Ascending aorta (tissue), 2 donors: ENCODE data around the gene IKZF5. TPM values are rescaled to one million over a fixed set of nuclear protein-coding genes. Genes with fewer than 3 reads are reported as not detected.
A peak's percentile ranks its signal among the peaks of the same experiment; 100 is the strongest.

Experiments used
- DNase-seq, 2 donors: peaks; one replicate each; pipeline ENCODE4 v3.0.0-alpha.2; 2019; ENCODE audit warnings: low spot score in 2 of 2
- H3K27ac ChIP-seq, 2 donors: fragments of 200-600 bp; sonication (generic); one replicate each; pipeline ENCODE4 v1.5.1; 2016 to 2017; ENCODE audit warnings: mild to moderate bottlenecking in 1 of 2
- H3K27me3 ChIP-seq: fragments of 200-600 bp; sonication (generic); one replicate; pipeline ENCODE4 v1.5.1; 2017
- H3K36me3 ChIP-seq, 2 donors: fragments of 200-600 bp; sonication (generic); one replicate each; pipeline ENCODE4 v1.5.1; 2016
- H3K4me1 ChIP-seq, 2 donors: fragments of 200-600 bp; sonication (generic); one replicate each; pipeline ENCODE4 v1.5.1; 2016 to 2017; ENCODE audit warnings: mild to moderate bottlenecking in 1 of 2
- H3K4me3 ChIP-seq, 2 donors: fragments of 200-600 bp; sonication (generic); one replicate each; pipeline ENCODE4 v1.5.1; 2016 to 2017; ENCODE audit warnings: mild to moderate bottlenecking in 1 of 2
- H3K9me3 ChIP-seq, 2 donors: fragments of 200-600 bp; sonication (generic); one replicate each; pipeline ENCODE4 v1.5.1; 2016
- CTCF ChIP-seq, 3 experiments: fragments of 200-600 bp in 2 of 3; fragments of 450-650 bp in 1 of 3; sonication (generic) in 2 of 3; IDR thresholded peaks; one replicate each; pipeline ENCODE4 v1.5.1; 2016 to 2019; ENCODE audit warnings: antibody characterized with exemption in 3 of 3, mild to moderate bottlenecking in 1 of 3, moderate library complexity in 1 of 3
- intact Hi-C: fragments of 100-400 bp; cut with DNase I; formaldehyde crosslinking; loops from one replicate; pipeline ENCODE4 v1.15.1; 2023
- total RNA-seq: library from RNA; depleted of rRNA; stranded (reverse); fragments of >200 nt; gene quantifications from one replicate; pipeline ENCODE4 v1.1.0, GENCODE V29; 2016

The IKZF5 gene
- total RNA-seq, 1 donor from 2014 or later: 4.3 TPM

GRCh38 chr10:122988501-122988900 is 20.1 kb downstream of the IKZF5 start:
- intact Hi-C loops: no loop called here
- no peak for TF ChIP-seq CTCF (IDR thresholded peaks at IDR 0.05)
- peaks cover 0 to 3% of the 10 kb centered on the region in 2 donors for H3K36me3 ChIP-seq
- H3K9me3 ChIP-seq: no peaks in the 10 kb centered on the region
- H3K27ac ChIP-seq: no peak overlapping the region
- H3K27me3 ChIP-seq: no peaks in the 10 kb centered on the region
- no peak overlapping the region for H3K4me3 ChIP-seq
- H3K4me1 ChIP-seq: no peaks in the 10 kb centered on the region
- no peak for DNase-seq

DNA sequence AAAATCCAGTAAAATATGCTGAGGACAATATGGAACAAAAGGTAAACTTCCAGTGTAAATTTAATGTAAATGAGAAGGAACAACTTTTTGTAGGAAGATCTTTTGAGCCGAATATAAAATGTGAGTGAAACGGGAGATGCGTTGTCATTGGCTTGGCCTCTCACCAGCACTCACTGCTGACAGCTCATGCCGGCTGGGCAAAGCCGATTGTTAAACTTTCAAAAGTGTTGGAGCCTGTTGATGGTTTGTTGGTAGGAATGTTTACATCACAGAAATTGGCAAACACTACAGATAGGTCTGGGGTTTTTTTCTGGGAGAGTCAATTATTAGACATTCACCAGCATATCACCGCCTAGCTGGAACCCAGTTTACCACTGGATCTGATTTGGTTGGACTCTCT is 22.3 kb downstream of the IKZF5 start:
- H3K4me3 ChIP-seq: no peak overlapping the region
- intact Hi-C loops: no loop called here
- H3K36me3 ChIP-seq: no peaks in the 10 kb centered on the region
- no peaks in the 10 kb centered on the region for H3K4me1 ChIP-seq
- no peak for TF ChIP-seq CTCF (IDR thresholded peaks at IDR 0.05)
- no peak overlapping the region for H3K27ac ChIP-seq
- H3K9me3 ChIP-seq: no peaks in the 10 kb centered on the region
- H3K27me3 ChIP-seq: no peaks in the 10 kb centered on the region
- no peak for DNase-seq

DNA sequence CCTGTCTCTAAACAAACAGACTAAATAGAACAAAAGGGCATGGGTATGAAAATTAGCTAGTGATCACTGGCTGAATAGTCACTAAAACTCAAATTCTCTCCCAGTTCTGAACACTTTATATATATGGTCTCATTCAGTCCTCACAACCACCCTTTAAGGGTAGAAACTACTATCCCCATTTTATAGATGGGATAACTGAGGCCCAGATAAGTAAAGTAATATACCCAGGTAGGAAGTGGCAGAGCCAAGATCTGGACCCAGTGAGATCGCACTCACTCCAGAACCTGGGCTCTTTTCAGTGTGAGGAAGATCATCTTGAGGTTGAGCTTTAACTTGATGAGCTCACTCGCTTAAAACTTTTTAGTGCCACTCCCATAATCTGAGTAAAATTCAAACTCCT is 23.9 kb downstream of the IKZF5 start:
- Histone ChIP-seq H3K4me1 (peaks cover 0 to 2% of the 10 kb centered on the region in 2 donors), H3K27me3 (no peaks in the 10 kb centered on the region), H3K9me3 (no peaks in the 10 kb centered on the region), H3K4me3 (no peak overlapping the region), H3K27ac (no peak overlapping the region), H3K36me3 (no peaks in the 10 kb centered on the region)
- intact Hi-C loops: no loop called here
- no peak for TF ChIP-seq CTCF (IDR thresholded peaks at IDR 0.05)
- no peak for DNase-seq

DNA sequence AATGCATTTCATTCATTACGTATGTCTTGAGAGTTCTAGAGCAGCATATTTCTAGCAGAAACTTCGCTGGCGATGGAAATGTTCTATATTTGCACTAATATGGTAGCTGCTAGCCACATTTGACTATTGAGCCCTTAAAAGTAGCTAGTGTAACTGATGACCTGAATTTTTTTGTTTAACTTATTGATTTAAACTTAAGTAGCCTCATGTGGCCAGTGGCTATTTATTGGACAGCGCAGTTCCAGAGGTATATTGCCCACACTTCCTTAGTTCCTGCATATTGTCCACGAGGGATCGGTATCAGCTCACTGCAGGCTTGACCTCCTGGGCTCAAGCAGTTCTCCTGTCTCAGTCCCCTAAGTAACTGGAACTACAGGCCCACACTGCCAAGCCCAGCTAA is 24.7 kb downstream of the IKZF5 start:
- intact Hi-C loops: no loop called here
- DNase-seq: no peak
- Histone ChIP-seq H3K4me3 (no peak overlapping the region), H3K36me3 (no peaks in the 10 kb centered on the region), H3K27ac (no peak overlapping the region), H3K27me3 (no peaks in the 10 kb centered on the region), H3K4me1 (peaks cover 0 to 2% of the 10 kb centered on the region in 2 donors), H3K9me3 (no peaks in the 10 kb centered on the region)
- TF ChIP-seq CTCF (IDR thresholded peaks at IDR 0.05): no peak

DNA sequence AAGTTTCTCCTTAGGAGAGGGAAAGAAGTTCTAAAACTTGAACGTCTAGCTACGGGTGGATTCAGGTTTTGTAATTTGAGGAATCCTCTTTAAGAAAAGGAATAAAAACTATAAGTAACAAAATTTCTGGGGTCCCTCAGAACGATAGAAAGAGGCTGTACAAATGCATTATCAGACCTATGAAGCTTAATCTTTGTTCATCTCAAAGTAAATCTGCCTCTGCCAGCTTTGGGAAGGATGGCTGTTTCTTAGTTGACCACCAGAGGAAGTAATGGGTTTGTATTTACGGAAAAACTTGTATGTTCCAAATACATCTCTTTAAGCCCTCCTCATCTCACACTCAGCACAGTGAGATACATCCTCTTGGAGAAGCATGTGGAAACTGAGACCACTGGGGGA is 27.5 kb downstream of the IKZF5 start:
- Histone ChIP-seq H3K36me3 (no peaks in the 10 kb centered on the region), H3K9me3 (no peaks in the 10 kb centered on the region), H3K27ac (peak overlapping the region; percentile 89 to 90), H3K27me3 (no peaks in the 10 kb centered on the region), H3K4me3 (peak overlapping the region; percentile 75 to 88), H3K4me1 (peaks cover 0 to 2% of the 10 kb centered on the region in 2 donors)
- intact Hi-C loops: no loop called here
- DNase-seq: no peak
- peak; percentile 13 to 34 (median 32) for TF ChIP-seq CTCF (IDR thresholded peaks at IDR 0.05)
